Hindlimb muscle (tissue), 1 donor: ENCODE data around the gene OR51T1. TPM values are rescaled to one million over a fixed set of nuclear protein-coding genes. Genes with fewer than 3 reads are reported as not detected.

Experiments used
- polyA plus RNA-seq: library from polyadenylated mRNA; unstranded; fragments of 120-200 nt; gene quantifications from one replicate; pipeline ENCODE4 v1.2.1, GENCODE V29; 2013; ENCODE audit not compliant: insufficient read length

OR51T1 gene
- polyA plus RNA-seq, 1 donor = not detected

Other genes starting within 250 kb of the OR51T1 start
- gene OR51D1, start 244.4 kb upstream of the OR51T1 start, polyA plus RNA-seq = not detected
- gene OR51E1, start 237.9 kb upstream of the OR51T1 start, polyA plus RNA-seq = 1.7 TPM
- gene OR51E2, start 184.0 kb upstream of the OR51T1 start, polyA plus RNA-seq = 0.76 TPM
- gene MMP26, start 177.1 kb upstream of the OR51T1 start, polyA plus RNA-seq = not detected
- not detected for gene OR51F1, start 112.0 kb upstream of the OR51T1 start, polyA plus RNA-seq
- gene OR52R1, start 77.5 kb upstream of the OR51T1 start, polyA plus RNA-seq = not detected
- gene OR51F2, start 60.6 kb upstream of the OR51T1 start, polyA plus RNA-seq = not detected
- gene OR51S1, start 32.7 kb upstream of the OR51T1 start, polyA plus RNA-seq = not detected
- gene OR51A7, start 21.9 kb downstream of the OR51T1 start, polyA plus RNA-seq = not detected
- gene OR51G2, start 37.5 kb downstream of the OR51T1 start, polyA plus RNA-seq = not detected
- gene OR51G1, start 42.4 kb downstream of the OR51T1 start, polyA plus RNA-seq = not detected
- 0.13 TPM for gene OR51A4, start 65.7 kb downstream of the OR51T1 start, polyA plus RNA-seq
- not detected for gene OR51A2, start 73.8 kb downstream of the OR51T1 start, polyA plus RNA-seq
- not detected for gene OR51L1, start 113.0 kb downstream of the OR51T1 start, polyA plus RNA-seq
- not detected for gene OR52J3, start 164.6 kb downstream of the OR51T1 start, polyA plus RNA-seq
- not detected for gene OR52E2, start 177.7 kb downstream of the OR51T1 start, polyA plus RNA-seq
- not detected for gene OR52E1, start 187.7 kb downstream of the OR51T1 start, polyA plus RNA-seq